ENCODE measurements around the gene LORICRIN.

The LORICRIN gene

DNA sequence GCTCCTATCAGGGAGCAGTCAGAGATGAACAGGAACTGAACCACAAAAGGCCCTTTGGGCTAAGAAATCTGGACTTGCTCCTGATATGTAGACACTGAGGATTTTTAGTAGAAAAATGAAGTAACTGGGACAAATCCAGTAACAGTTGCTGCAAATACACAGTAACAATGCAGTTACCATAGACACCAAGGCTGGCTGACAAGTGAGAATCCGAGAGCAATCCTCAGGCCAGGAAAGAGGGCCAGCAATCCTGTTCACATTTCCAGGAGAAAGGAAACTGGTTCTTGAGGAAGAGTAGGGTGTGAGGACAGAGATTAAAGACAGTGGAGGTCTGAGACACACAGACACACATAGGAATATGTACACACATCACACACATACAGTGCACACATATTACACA, 9.3 kb upstream of the LORICRIN start:
- no peak for DNase-seq (ENCODE audit: low read depth in 2 of 2)

GRCh38 chr1:153251087-153251486, 8.4 kb upstream of the LORICRIN start:
- no peak for DNase-seq (ENCODE audit: low read depth in 2 of 2)

GRCh38 chr1:153251562-153251961, 7.9 kb upstream of the LORICRIN start:
- DNase-seq (ENCODE audit: low read depth in 2 of 2): no peak

DNA sequence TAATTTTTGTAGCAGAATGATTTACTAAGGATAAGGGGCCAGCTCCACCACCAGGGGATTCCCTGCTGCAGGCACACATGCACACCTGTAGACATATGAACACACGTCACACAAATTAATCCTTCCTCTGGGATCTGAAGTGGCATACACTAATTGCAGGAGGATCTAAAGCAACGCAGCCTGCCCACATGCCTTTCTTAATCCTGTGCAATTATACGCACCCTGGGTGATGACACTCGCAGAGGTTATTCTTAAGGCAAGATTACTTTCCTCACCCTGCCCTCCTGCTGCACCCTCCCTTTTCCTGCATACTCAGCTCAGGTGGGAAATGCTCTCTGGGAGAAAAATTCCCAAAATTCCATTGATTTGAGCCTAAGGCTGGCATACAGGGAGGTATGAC, 7.5 kb upstream of the LORICRIN start:
- DNase-seq (ENCODE audit: low read depth in 2 of 2): no peak

DNA sequence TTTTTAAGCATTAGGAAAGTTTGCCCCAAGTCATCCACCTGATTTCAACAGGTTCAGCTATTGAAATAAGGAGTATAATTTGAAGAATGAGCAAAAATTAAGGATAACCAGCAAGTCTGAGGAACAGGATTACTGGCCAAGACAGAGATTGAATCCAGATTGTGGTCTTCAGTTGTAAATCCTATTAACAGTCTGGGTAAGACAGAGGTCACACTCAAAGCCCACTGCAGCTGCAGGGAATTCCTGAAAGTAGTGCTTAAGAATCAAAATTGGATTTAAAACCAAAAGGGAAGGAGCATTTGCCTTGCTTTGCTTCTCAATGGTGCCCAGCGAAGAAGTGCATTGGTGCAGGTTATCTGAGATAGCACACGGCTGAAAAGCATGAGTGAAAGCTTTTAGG, 6.4 kb upstream of the LORICRIN start:
- DNase-seq (ENCODE audit: low read depth in 2 of 2): no peak

- DNase-seq (ENCODE audit: low read depth in 2 of 2): no peak
Measured at GRCh38 chr1:153253693-153254092, 5.8 kb upstream of the LORICRIN start.

GRCh38 chr1:153260585-153261280, 1.2 kb downstream of the LORICRIN start:
- no peak for DNase-seq (ENCODE audit: low read depth in 2 of 2)

DNA sequence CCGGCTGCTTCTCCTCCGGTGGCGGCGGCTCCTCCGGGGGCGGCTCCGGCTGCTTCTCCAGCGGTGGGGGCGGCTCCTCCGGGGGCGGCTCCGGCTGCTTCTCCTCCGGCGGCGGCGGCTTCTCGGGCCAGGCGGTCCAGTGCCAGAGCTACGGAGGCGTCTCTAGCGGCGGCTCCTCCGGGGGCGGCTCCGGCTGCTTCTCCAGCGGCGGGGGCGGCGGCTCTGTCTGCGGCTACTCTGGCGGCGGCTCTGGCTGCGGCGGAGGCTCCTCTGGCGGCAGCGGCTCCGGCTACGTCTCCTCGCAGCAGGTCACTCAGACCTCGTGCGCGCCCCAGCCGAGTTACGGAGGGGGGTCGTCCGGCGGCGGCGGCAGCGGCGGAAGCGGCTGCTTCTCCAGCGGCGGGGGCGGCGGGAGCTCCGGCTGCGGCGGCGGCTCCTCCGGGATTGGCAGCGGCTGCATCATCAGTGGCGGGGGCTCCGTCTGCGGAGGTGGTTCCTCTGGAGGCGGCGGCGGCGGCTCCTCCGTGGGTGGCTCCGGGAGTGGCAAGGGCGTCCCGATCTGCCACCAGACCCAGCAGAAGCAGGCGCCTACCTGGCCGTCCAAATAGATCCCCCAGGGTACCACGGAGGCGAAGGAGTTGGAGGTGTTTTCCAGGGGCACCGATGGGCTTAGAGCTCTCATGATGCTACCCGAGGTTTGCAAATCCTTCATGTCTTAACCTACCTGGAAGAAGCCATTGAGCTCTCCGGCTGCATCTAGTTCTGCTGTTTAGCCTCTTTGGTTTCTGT, 2.0 kb downstream of the LORICRIN start:
- no peak for DNase-seq (ENCODE audit: low read depth in 2 of 2)

- DNase-seq (ENCODE audit: low read depth in 2 of 2): no peak
Measured at GRCh38 chr1:153262070-153262366, 2.5 kb downstream of the LORICRIN start.

DNA sequence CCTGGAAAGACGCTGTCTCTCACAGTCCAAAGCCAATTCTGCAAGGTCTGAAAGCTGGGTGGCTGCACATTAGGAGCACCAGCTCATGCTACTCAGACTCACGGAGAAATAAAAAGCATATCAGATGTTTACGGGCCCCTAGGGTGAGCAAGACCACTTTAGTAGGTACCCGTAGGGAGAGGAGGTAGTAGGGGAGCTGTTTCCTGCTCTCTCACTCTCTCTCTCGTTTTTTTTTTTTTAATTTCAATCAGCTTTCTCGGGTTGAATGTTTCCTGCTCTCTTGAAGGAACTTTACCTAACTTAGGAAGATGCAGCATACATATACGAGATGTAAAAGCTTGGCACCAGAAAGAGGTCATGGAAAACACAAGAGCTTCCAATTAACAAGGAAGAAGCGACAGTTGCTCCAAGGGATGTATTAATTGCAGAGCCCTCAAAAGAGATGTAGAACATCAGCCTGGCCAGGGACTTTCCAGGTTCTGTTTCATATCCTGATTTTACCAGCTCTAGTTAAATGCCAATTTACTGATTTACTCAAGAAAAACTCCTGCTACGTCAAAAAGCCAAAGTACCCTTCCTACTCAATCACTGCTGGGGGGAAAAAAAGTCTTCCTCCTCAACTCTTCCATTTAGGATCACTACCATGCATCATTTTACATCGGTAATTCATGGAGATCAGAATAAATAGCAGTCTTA, 3.1 kb downstream of the LORICRIN start:
- no peak for DNase-seq (ENCODE audit: low read depth in 2 of 2)

DNA sequence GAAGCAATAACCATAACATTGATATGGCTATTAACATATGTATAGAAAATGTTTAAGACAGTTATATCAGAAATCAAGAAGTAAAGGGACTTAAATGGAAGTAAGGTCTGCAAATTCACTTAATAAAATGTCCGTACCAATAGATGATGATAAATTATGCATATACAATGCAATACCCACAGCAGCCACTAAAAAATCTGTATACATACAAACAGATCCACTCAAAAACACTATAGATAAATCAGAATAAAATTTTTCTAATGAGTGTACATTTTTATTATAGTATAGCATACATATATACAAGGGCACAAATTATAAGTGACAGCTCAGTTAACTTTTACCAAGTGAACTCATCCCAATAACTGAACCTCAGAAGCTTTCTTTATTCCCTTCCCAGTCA, 6.0 kb downstream of the LORICRIN start:
- DNase-seq (ENCODE audit: low read depth in 2 of 2): no peak

DNA sequence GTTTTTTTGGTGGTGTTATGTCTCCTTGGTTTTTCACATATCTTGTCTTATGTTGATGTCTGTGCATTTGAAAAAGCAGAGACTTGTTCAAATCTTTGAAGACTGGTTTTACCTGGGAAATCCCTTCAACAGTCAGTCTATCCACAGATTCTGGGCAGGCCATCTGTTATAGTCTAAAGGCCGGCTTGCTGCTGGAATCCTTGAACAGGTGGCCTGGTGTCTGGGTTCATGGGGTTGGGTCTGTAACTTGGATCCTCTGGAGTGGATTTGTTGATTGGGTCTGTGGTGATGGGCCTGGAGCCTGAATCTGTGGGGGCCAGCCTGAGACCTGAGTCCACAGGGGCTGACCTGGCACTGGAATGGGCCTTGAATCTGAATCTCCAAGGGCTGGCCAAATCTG, 12.2 kb downstream of the LORICRIN start:
- DNase-seq (ENCODE audit: low read depth in 2 of 2): no peak

DNA sequence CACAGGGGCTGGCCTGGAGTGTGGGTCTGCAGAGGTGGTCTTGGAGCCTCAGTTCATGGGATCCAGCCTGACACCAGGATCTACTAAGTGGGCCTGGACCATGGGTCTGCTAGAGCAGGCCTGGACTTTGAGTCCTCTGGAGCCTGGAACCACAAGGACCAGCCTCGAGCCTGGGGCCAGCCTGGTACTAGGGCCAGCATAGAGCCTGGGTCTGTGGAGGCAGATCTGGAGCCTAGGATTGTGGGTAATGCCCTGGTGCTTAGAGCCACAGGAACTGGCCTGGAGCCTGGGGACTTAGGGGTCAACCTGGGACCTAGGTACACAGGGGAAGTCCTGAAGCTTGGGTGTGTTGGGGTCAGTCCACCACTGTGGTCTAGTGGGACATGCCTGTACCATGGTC, 12.7 kb downstream of the LORICRIN start:
- DNase-seq (ENCODE audit: low read depth in 2 of 2): no peak

DNA sequence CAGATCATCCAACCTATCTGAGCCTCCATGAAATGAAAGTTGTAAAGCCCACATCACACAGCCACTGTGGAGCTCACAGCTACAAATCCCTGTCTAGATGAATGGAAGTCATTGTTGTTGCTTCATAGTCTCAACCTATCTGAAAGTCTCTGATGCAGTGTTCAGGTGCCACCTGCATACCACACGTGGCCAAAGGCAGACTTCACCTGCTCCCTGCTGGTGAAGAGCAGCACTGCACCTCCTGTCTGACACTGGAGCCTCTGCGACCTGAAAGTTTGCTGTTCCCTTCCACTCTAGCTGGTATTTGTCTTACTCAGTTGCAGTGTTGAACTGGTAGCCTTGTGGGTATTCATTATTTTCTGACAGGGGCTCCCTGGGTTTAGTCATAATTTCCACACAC, 18.4 kb downstream of the LORICRIN start:
- DNase-seq (ENCODE audit: low read depth in 2 of 2): no peak

DNA sequence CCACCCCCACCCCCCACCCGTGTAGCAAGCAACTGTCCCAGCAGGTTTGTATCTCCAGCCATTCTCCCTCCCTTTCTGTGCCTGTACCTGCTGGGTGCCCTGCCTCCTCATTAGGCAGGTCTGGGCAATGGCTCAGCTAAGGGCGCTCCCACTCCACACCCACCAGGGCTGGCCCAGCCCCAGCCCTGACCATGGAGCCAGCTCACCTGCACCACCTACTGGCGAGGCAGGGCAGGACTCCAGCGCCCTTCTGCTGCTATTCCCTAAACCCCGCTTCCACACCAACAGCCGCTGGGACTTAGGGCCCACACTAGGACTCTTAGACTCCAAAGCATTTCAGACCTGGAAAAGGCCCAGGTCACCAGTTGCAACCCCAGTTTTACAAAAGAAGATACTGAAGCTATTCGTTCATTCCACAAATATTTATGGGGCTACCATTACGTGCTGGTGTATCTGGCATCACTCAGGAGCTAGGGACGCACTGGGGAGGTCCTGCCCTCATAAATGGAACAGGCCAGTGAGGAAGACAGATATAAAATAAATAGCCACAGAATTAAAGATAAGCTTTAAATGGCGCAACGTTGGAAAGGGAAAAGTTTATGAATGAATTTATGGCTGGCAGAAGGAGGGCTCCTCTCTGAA, 29.3 kb downstream of the LORICRIN start:
- no peak for DNase-seq (ENCODE audit: low read depth in 2 of 2)

DNA sequence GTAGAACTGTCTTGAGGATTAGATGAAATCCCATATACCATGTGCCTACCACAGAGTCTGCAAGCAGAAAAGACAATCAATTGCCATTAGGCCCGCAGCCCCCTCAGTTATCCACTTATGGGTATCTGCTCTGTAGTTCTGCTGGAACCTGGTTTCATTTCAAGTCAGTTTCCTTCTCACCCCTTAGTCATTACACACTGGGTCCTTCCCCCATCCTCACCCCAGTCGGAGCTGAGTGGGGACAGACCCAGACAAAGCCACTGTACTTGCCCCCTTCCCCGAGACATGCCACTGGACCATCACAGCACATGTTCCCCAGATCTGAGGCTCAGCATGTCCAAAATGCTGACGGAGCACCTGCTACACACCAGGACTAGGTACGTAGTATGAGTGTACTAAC, 32.0 kb downstream of the LORICRIN start:
- DNase-seq (ENCODE audit: low read depth in 2 of 2): no peak

- DNase-seq (ENCODE audit: low read depth in 2 of 2): no peak
Measured at GRCh38 chr1:153292185-153292584, 32.7 kb downstream of the LORICRIN start.

DNA sequence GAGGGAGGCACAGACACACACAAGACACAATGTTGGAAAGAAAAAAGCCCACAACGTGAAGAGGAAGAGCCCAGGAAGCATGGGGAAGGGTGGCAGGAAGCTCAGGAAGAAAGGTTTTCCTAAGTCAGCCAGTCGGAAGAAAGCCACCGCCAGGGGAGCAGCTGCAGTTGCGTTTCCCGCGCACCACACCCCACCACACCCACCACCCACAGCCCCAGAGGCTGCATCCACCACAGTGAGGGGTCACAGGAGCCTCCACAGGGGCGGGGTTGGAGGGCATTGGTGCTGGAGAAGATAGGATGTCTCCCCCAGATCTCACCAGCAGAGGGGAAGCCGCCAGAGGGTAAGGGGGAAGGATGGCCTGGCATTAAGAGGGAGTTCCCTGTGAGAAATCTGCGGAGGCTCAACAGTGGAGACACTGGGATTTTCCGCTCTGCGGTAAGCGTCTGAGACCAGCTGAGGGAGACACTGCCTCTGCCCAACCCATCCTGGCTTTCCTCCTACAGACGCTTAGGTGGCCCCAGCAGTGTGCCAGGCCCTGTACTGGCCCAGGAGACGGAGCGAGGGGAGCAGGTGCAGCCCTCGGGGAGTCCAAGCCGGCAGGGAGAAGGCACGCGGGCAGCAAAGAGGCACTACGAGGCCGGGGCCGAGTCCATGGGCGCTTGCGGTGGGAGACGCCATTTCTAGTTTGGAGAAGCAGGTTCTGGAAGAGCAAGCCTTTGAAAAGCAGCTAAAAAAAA, 33.4 kb downstream of the LORICRIN start:
- DNase-seq (ENCODE audit: low read depth in 2 of 2): no peak

GRCh38 chr1:153293480-153293775, 33.9 kb downstream of the LORICRIN start:
- DNase-seq (ENCODE audit: low read depth in 2 of 2): no peak

GRCh38 chr1:153293851-153294250, 34.4 kb downstream of the LORICRIN start:
- DNase-seq (ENCODE audit: low read depth in 2 of 2): no peak

- DNase-seq (ENCODE audit: low read depth in 2 of 2): no peak
Measured at GRCh38 chr1:153302308-153302707, 42.8 kb downstream of the LORICRIN start.

DNA sequence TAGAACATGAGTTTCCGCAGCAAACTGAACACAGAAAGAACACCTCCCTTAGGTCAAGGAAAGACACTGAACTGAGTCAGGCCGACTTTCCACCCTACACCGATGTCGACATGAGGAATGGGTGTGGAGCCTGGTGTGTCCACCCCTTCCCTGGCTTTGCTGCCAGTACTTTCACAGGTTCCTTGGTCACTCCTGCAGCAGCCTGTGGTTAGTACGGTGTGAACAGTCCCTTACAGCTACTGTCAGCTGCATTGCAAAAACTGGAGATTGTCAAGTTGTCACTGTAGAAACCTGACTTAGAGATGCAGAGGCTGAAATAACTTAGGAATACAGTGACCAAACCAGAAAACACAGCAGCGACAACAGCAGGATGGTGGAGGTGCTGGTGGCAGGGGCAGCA, 46.2 kb downstream of the LORICRIN start:
- no peak for DNase-seq (ENCODE audit: low read depth in 2 of 2)

All from stimulated activated CD8-positive, alpha-beta memory T cell treated with anti-CD3 and anti-CD28 coated beads, Interleukin-15, amount 100 ng/mL, for 48 hours (primary cell).